ENCODE measurements around the gene AQP3.

AQP3 gene

DNA sequence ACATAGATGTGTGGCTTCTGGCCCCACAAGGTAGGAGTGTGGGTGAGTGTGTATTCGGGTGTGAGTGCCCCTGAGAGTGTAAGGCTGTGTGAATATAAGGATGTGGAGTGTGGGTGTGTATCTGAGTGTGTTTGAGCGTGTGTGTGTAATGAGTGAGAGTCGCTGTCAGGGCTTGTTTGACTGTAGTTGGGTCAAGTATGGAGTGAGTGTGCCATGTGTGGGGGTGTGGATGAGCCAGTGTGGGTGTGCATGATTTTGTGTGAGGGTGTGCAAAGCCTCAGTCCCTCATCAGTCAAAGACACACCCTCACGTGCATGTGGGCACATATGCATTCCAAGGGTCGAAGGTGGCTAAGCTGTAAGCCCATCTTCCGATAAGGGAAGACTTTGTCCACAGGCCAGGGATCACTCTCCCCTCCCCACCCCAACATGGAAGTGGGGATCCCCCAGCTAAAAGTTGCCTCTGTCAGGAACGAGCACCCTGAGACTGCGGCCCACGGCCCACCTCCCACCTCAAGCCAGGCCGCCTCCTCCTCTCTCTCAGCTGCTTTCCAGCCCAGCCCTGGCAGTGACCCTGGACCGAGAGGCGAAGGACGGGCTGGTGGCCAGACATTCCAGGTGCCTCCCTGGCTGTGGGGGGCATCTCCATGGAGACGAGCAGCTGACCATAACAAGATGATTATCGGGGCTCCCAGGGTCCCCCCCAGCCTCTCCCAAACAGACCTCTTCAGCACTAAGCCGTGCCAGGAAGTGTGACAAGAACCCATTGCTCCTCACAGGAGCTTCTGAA lies 12.9 kb downstream of the AQP3 start:
- Histone ChIP-seq H3K4me3 (ENCODE audit: severe bottlenecking) (no peak overlapping the region), H3K4me1 (ENCODE audit: insufficient read depth, poor library complexity, severe bottlenecking) (peaks cover 6% of the 10 kb centered on the region), H3K27me3 (ENCODE audit: insufficient read depth, poor library complexity, severe bottlenecking) (no peaks in the 10 kb centered on the region), H3K27ac (ENCODE audit: poor library complexity, severe bottlenecking) (no peak overlapping the region), H3K36me3 (ENCODE audit: low read depth) (no peaks in the 10 kb centered on the region), H3K9me3 (ENCODE audit: severe bottlenecking) (no peaks in the 10 kb centered on the region)
- ATAC-seq (ENCODE audit: low read depth) (no peak), DNase-seq (ENCODE audit: low spot score) (no peak)
- TF ChIP-seq, protein P1, sequence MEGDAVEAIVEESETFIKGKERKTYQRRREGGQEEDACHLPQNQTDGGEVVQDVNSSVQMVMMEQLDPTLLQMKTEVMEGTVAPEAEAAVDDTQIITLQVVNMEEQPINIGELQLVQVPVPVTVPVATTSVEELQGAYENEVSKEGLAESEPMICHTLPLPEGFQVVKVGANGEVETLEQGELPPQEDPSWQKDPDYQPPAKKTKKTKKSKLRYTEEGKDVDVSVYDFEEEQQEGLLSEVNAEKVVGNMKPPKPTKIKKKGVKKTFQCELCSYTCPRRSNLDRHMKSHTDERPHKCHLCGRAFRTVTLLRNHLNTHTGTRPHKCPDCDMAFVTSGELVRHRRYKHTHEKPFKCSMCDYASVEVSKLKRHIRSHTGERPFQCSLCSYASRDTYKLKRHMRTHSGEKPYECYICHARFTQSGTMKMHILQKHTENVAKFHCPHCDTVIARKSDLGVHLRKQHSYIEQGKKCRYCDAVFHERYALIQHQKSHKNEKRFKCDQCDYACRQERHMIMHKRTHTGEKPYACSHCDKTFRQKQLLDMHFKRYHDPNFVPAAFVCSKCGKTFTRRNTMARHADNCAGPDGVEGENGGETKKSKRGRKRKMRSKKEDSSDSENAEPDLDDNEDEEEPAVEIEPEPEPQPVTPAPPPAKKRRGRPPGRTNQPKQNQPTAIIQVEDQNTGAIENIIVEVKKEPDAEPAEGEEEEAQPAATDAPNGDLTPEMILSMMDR (IDR thresholded peaks at IDR 0.05; ENCODE audit: poor library complexity, severe bottlenecking), result no peak

DNA sequence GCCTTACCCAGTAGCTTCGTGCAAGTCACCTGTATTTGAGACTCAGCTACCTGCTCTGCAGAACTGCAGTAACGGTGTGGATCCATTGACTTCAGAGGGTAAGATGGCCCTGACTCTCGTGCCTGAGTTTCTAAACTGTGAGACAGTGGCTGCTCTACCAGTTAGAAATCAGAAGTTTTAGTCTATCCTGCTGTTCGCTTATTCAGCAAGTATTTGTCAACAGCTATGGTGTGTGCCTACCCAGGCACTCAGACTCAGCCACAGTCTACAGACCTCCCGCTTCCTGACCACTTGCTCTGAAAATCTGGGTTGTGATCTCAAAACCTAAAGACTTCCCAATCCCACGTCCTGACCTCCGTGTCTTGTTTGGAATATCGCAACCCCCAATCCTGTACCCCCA lies 13.5 kb downstream of the AQP3 start:
- H3K4me3 ChIP-seq (ENCODE audit: severe bottlenecking), result no peak overlapping the region
- H3K4me1 ChIP-seq (ENCODE audit: insufficient read depth, poor library complexity, severe bottlenecking), result peaks cover 3% of the 10 kb centered on the region

DNA sequence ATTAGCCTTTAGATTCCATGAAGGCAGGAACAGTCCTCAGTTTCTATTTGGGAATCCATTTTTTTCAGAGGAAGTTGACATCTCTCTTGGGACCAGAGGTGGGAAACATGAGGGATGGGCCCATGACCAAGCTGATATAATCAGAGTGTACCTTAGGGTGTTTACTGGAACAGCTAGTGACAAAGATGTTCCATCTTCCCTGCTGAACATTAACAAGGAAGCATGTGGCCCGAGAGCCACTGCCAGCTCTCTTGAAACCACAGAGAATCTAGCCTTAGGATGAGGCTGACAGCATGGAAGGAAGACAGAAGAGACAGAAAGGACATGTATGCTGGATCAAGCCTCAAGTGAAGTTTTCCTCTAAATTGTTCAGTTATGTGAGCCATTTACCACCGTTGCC lies 16.0 kb downstream of the AQP3 start:
- no peaks in the 10 kb centered on the region for H3K9me3 ChIP-seq (ENCODE audit: severe bottlenecking)
- no peak overlapping the region for H3K27ac ChIP-seq (ENCODE audit: poor library complexity, severe bottlenecking)
- H3K4me1 ChIP-seq (ENCODE audit: insufficient read depth, poor library complexity, severe bottlenecking), result peaks cover 3% of the 10 kb centered on the region
- H3K4me3 ChIP-seq (ENCODE audit: severe bottlenecking), result no peak overlapping the region
- H3K36me3 ChIP-seq (ENCODE audit: low read depth), result no peaks in the 10 kb centered on the region
- ATAC-seq (ENCODE audit: low read depth) (no peak), DNase-seq (ENCODE audit: low spot score) (no peak)
- TF ChIP-seq, protein P1 (IDR thresholded peaks at IDR 0.05; ENCODE audit: poor library complexity, severe bottlenecking), result no peak
- H3K27me3 ChIP-seq (ENCODE audit: insufficient read depth, poor library complexity, severe bottlenecking), result no peaks in the 10 kb centered on the region

More for the DNA sequence above, 13.5 kb downstream of the AQP3 start:
- Histone ChIP-seq H3K9me3 (ENCODE audit: severe bottlenecking) (no peaks in the 10 kb centered on the region), H3K27ac (ENCODE audit: poor library complexity, severe bottlenecking) (no peak overlapping the region), H3K27me3 (ENCODE audit: insufficient read depth, poor library complexity, severe bottlenecking) (no peaks in the 10 kb centered on the region), H3K36me3 (ENCODE audit: low read depth) (no peaks in the 10 kb centered on the region)
- DNase-seq (ENCODE audit: low spot score) (no peak), ATAC-seq (ENCODE audit: low read depth) (no peak)
- TF ChIP-seq, protein P1 (IDR thresholded peaks at IDR 0.05; ENCODE audit: poor library complexity, severe bottlenecking), result no peak

DNA sequence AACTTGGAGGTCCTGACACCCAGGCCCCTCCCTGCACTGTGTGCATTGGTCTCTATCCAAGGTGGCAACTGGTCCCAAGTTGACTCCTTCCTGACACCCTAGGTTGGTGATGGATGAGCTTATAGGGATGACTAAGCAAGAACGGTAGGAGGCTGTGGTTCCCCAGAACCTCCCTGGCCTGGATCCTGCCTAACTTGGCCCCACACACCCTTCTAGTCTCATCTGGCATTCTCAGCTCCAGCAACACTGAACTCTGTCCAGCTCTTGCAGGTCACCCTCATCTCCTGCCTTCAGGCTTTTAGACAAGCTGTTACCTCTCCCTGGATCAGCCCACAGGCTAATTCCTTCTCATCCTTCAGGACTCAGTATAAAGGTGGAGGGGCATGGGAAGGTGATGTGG lies 16.5 kb downstream of the AQP3 start:
- H3K4me3 ChIP-seq (ENCODE audit: severe bottlenecking), result no peak overlapping the region
- H3K36me3 ChIP-seq (ENCODE audit: low read depth), result no peaks in the 10 kb centered on the region
- no peak for DNase-seq (ENCODE audit: low spot score)
- H3K27ac ChIP-seq (ENCODE audit: poor library complexity, severe bottlenecking), result no peak overlapping the region
- H3K9me3 ChIP-seq (ENCODE audit: severe bottlenecking), result no peaks in the 10 kb centered on the region
- no peak for ATAC-seq (ENCODE audit: low read depth)
- H3K27me3 ChIP-seq (ENCODE audit: insufficient read depth, poor library complexity, severe bottlenecking), result no peaks in the 10 kb centered on the region
- TF ChIP-seq, protein P1 (IDR thresholded peaks at IDR 0.05; ENCODE audit: poor library complexity, severe bottlenecking), result no peak
- peaks cover 3% of the 10 kb centered on the region for H3K4me1 ChIP-seq (ENCODE audit: insufficient read depth, poor library complexity, severe bottlenecking)
